Peyer's patch (tissue), 4 donors: ENCODE measurements around the gene TCF7L1.

Experiments used
- POLR2A ChIP-seq, 2 donors: fragments of 450-650 bp; IDR thresholded peaks; one replicate each; pipeline ENCODE4 v1.5.1; 2017; ENCODE audit warnings: antibody characterized with exemption in 2 of 2, mild to moderate bottlenecking in 2 of 2, moderate library complexity in 2 of 2
- TF ChIP-seq, protein P1 (sequence below), 6 experiments: fragments of 450-650 bp in 4 of 6; fragments of 200-600 bp in 2 of 6; sonication (generic) in 1 of 6; IDR thresholded peaks; one replicate each; pipeline ENCODE4 v1.5.1; 2017 to 2019; ENCODE audit warnings: antibody characterized with exemption in 6 of 6, mild to moderate bottlenecking in 3 of 6, moderate library complexity in 1 of 6

DNA sequence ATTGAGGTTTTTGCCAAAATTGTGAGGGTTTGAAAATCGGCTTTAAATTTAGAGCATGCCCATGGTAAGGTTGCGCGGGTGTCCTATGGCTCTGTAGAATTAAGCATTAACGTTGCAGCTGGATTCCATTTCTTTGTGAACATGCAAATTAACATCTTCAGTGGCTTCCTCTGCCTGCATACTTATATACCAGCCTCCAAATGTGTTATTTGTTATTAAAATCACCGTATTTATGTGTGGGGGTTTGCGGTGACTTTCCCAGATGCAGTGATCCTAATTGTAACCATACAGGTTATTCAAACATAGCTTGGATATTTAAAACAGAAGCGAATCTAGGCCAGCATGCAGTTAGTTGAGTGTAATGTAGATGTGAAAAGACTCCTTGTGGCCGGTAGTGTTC, 114.4 kb downstream of the TCF7L1 start:
- TF ChIP-seq, protein P1, sequence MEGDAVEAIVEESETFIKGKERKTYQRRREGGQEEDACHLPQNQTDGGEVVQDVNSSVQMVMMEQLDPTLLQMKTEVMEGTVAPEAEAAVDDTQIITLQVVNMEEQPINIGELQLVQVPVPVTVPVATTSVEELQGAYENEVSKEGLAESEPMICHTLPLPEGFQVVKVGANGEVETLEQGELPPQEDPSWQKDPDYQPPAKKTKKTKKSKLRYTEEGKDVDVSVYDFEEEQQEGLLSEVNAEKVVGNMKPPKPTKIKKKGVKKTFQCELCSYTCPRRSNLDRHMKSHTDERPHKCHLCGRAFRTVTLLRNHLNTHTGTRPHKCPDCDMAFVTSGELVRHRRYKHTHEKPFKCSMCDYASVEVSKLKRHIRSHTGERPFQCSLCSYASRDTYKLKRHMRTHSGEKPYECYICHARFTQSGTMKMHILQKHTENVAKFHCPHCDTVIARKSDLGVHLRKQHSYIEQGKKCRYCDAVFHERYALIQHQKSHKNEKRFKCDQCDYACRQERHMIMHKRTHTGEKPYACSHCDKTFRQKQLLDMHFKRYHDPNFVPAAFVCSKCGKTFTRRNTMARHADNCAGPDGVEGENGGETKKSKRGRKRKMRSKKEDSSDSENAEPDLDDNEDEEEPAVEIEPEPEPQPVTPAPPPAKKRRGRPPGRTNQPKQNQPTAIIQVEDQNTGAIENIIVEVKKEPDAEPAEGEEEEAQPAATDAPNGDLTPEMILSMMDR (IDR thresholded peaks at IDR 0.05) = no peak
- no peak for TF ChIP-seq POLR2A (IDR thresholded peaks at IDR 0.05)
